Peyer's patch (tissue), 4 donors: ENCODE results near the gene CBX5.

ENCODE experiments used
- POLR2A ChIP-seq, 2 donors: fragments of 450-650 bp; IDR thresholded peaks; one replicate each; pipeline ENCODE4 v1.5.1; 2017; ENCODE audit warnings: antibody characterized with exemption in 2 of 2, mild to moderate bottlenecking in 2 of 2, moderate library complexity in 2 of 2
- TF ChIP-seq, protein P1 (sequence below), 6 experiments: fragments of 450-650 bp in 4 of 6; fragments of 200-600 bp in 2 of 6; sonication (generic) in 1 of 6; IDR thresholded peaks; one replicate each; pipeline ENCODE4 v1.5.1; 2017 to 2019; ENCODE audit warnings: antibody characterized with exemption in 6 of 6, mild to moderate bottlenecking in 3 of 6, moderate library complexity in 1 of 6

DNA sequence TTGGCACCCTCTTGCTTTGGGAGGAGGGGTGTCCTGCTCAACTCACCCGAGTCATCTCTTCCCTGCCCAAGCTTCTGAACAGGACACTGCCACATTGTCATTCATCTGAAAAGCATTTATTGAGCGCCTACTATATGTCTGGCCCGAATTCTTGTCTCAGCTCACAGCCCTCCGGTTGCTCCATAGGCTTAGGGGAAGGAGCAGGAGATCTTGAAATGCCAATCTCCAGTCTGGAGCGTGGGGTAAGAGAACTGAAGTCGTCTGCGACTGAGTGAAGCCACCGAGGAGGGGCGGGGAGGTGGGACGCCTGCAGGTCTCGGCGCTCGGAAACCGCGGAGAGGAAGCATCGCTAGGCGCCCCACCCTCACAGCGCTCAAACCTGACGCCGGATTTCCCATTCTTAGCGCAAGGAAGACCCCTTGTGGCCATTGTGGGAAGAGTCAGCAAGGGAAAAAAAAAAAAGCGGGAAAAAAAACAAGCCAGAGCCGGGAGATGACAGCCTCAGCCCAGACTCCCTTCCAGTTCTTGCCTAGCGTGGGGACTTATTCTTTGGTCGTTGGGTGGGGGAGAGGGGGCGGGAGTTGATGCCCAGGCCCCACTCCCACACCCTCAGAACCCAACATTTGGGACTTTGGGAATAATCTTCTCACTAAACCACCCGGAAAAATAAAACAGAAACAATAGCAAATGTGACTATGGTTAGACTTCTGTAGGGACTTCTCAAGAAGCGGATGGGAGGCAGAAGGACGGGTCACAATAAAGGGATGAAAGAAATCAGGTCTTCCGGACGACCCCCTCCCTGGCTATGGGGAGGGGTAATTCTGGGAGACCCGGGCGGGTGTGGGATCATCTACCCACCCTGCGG lies 62.9 kb downstream of the CBX5 start:
- TF ChIP-seq, protein P1, sequence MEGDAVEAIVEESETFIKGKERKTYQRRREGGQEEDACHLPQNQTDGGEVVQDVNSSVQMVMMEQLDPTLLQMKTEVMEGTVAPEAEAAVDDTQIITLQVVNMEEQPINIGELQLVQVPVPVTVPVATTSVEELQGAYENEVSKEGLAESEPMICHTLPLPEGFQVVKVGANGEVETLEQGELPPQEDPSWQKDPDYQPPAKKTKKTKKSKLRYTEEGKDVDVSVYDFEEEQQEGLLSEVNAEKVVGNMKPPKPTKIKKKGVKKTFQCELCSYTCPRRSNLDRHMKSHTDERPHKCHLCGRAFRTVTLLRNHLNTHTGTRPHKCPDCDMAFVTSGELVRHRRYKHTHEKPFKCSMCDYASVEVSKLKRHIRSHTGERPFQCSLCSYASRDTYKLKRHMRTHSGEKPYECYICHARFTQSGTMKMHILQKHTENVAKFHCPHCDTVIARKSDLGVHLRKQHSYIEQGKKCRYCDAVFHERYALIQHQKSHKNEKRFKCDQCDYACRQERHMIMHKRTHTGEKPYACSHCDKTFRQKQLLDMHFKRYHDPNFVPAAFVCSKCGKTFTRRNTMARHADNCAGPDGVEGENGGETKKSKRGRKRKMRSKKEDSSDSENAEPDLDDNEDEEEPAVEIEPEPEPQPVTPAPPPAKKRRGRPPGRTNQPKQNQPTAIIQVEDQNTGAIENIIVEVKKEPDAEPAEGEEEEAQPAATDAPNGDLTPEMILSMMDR (IDR thresholded peaks at IDR 0.05), result peak; percentile 55 to 90 (median 68)
- no peak for TF ChIP-seq POLR2A (IDR thresholded peaks at IDR 0.05)
